NB4 (cell line): ENCODE results near the gene DPF3.

ENCODE experiments used
- DNase-seq: peaks from one replicate; pipeline ENCODE4 v3.0.0; 2010; ENCODE audit warnings: low read depth
- H3K4me3 ChIP-seq: one replicate; pipeline ENCODE4 v1.5.1; 2011; ENCODE audit warnings: mild to moderate bottlenecking, low read depth, low read length, moderate library complexity
- MAX ChIP-seq: IDR thresholded peaks from 2 replicates; pipeline ENCODE4 v1.6.1; 2011; ENCODE audit warnings: low read depth, low read length
- MYC ChIP-seq: IDR thresholded peaks from 2 replicates; pipeline ENCODE4 v1.6.1; 2011; ENCODE audit warnings: low read depth, low read length
- POLR2A ChIP-seq: IDR thresholded peaks from 2 replicates; pipeline ENCODE4 v1.6.1; 2011; ENCODE audit warnings: mild to moderate bottlenecking; ENCODE audit not compliant: insufficient read length; ENCODE audit errors: extremely low read depth
- TF ChIP-seq, protein P1 (sequence below): IDR thresholded peaks from one replicate; pipeline ENCODE4 v1.5.1; 2012; ENCODE audit warnings: low read depth, low read length

DPF3 gene

DNA sequence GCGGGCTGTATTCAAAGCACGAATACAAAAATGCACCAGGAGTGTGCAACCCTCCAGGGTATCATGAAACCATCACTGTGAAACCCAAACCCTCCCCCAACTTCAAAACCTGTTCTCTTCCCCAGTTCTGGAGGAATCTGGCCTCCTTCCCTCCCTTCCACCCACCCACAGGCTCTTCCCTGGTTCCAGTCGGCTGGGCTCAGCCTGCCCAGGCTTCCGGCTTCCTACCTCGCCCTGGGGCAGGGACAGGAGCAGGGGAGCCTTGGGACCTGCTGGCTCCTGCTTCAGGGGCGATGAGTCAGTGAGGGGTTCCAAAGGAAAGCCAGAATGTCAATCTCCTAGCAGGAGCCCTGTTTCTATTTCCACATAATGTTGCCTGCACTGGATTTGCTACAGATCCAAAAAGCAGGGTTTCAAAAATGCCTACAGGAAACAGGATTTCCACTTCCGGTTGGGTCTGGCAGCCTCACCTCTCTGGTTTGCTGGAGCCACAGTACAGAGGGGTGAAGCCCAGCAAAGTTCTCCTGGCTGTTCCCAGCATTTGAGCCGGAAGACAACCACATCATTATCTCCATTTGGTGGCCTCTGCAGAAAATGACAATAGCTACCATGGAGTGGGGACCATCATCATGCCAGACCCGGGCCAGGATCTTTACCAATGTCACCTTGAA lies 278.3 kb downstream of the DPF3 start:
- H3K4me3 ChIP-seq: no peak overlapping the region
- no peak for DNase-seq

DNA sequence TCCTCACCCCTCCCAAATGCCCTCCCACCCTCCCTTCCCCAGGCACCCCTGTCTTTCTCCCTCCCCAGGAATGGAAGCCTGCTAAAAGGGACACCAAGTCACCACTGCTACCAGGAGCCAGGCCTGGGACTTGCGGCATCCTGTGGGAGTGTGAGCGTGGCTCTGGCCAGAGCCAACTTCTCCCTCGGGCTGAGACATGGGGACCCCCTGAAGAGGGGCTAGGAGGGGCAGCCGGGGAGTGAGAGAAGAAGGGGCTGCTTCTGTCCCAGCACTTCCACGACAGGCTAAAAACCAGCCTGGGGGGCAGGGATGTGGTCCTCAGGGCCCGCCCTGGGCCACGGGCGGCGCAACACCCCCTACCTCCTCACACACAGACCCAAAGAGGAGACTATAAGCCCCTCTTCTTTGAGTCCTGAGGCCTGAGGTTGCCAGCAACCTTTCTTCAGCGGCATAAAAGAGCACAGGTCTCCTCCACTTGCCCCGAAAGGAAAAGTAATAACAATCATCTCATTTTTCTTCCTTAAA lies 278.9 kb downstream of the DPF3 start:
- no peak for TF ChIP-seq POLR2A
- no peak for TF ChIP-seq MAX
- no peak for TF ChIP-seq MYC
- TF ChIP-seq, protein P1, sequence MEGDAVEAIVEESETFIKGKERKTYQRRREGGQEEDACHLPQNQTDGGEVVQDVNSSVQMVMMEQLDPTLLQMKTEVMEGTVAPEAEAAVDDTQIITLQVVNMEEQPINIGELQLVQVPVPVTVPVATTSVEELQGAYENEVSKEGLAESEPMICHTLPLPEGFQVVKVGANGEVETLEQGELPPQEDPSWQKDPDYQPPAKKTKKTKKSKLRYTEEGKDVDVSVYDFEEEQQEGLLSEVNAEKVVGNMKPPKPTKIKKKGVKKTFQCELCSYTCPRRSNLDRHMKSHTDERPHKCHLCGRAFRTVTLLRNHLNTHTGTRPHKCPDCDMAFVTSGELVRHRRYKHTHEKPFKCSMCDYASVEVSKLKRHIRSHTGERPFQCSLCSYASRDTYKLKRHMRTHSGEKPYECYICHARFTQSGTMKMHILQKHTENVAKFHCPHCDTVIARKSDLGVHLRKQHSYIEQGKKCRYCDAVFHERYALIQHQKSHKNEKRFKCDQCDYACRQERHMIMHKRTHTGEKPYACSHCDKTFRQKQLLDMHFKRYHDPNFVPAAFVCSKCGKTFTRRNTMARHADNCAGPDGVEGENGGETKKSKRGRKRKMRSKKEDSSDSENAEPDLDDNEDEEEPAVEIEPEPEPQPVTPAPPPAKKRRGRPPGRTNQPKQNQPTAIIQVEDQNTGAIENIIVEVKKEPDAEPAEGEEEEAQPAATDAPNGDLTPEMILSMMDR: no peak
- H3K4me3 ChIP-seq: no peak overlapping the region
- DNase-seq: no peak

More for the DNA sequence above, 278.3 kb downstream of the DPF3 start:
- TF ChIP-seq, protein P1: no peak
- TF ChIP-seq MYC (no peak), MAX (no peak), POLR2A (no peak)

DNA sequence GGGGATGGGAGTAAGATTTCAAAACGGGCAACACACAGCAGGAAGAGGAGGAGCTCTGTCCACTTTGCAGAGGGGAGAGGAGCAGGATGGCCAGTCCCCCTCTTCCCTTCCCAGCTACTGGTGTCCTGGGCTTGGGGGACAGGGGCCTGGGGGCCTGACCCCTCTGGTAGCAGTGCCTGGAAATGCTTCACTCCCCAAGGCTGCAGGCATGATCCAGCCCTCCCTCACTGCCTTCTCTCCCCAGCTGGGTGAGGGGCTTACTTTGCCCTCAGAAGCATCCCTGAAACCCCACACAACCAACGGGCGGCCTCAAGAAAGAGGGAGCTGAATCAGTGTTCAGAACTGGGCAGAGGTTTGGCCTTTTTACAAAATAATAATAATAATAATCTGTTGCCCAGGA lies 279.5 kb downstream of the DPF3 start:
- TF ChIP-seq, protein P1: no peak
- TF ChIP-seq POLR2A (no peak), MYC (no peak), MAX (no peak)

DNA sequence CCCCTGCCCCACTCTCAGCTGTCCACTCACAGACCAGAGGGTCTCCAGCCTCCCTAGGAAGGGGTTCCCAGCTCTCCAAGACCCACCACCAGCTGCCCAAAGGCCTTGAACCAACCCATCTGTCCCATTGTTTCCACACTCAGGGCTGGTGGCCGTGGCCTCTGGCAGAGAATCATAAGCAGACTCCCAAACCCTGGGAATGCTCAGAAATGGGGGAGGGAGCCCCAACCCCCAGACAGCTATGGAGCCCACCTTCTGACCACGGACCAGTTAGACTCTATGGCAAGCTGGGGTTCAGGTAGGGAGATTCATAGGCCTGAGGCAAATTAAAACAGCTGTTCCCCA lies 280.0 kb downstream of the DPF3 start:
- DNase-seq: no peak
- no peak for TF ChIP-seq MYC
- TF ChIP-seq POLR2A: no peak
- TF ChIP-seq MAX: no peak
- TF ChIP-seq, protein P1: no peak
- no peak overlapping the region for H3K4me3 ChIP-seq

More for the DNA sequence above, 279.5 kb downstream of the DPF3 start:
- H3K4me3 ChIP-seq: no peak overlapping the region
- DNase-seq: no peak

GRCh38 chr14:72613231-72613974 lies 280.5 kb downstream of the DPF3 start:
- TF ChIP-seq MAX (no peak), MYC (no peak), POLR2A (no peak)
- TF ChIP-seq, protein P1: no peak
- DNase-seq: peak; percentile 52
- H3K4me3 ChIP-seq: no peak overlapping the region
